Fibroblast of skin of left biceps (primary cell): ENCODE measurements around the gene OR2G3.
A peak's percentile ranks its signal among the peaks of the same experiment; 100 is the strongest.

ENCODE experiments used
- DNase-seq, 2 experiments: peaks; one replicate each; pipeline ENCODE4 v3.0.0-alpha.2; 2013; ENCODE audit warnings: low read depth in 2 of 2

OR2G3 gene

DNA sequence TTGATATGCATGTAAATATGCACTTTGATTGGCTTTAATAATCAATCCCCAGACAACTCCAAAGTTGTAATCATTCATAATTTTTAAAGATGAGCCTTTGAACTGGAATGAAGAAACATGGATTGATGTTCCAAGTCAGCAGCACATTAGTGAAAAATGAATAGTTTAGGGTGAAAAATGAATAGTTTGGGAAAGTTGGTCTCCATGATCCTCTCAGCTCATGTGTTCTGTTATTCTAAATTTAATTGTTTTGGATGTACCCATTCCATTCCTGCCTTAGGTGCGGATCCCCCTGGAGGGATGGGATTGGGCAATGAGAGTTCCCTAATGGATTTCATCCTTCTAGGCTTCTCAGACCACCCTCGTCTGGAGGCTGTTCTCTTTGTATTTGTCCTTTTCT lies at the start of gene OR2G3:
OR2G3 (plus strand) TSS at position 301 of the 400 bp plus-strand sequence; CDS start at position 301, 0 bp downstream.
- DNase-seq, result no peak

DNA sequence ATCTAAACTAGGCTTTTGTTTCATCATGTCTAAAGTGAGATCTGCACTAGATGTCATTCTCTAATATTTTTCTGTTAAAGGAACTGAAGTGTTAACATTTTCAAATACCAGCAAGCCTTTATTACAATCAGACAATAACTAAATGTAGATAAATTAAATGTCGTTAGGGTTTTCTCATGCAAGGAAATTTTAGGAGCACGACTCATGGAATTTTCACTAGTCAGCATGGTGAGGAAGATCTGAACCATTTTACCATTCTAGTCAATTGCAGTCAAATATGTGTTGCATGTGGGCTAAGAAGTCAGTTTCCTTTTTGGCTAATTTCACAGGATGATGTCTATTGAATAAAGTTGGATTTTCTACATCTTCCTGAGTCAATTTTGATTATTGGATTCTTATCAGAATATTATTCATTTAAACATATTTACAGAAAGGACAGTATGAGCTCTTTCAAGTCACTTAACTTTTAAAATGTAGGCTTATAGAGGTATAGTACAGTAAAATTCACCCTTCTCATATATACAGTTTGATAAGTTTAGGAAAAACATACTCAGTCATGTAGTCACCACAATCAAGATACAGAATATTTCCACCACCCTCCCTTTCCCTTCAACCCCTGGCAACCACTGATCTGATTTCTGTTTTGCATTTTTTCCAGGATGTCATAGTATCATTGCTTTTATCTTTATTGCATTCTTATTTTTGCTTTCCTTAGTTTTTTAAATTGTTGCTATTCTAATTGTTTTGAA lies 47.3 kb upstream of the OR2G3 start:
- peak; percentile 2 to 7 for DNase-seq

DNA sequence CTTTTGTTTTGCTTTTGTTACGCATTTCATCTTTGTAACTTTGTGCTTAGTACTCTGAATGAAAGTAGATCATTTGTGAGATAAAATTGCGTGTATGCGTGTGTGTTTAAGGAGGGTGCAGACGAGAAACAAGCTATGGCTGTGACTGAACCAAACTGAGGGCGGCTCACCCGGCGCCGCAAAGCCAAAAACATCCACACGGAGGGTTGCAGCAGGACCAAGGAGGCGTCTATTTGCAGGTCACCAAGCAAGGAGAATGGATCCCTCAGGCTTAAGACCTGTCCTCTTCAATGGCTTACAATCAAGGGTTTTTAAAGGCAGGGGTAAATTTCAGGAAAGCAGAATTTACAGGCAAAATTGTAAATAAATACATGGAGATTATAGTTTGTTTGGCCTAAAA lies 43.7 kb upstream of the OR2G3 start:
- DNase-seq, result no peak

DNA sequence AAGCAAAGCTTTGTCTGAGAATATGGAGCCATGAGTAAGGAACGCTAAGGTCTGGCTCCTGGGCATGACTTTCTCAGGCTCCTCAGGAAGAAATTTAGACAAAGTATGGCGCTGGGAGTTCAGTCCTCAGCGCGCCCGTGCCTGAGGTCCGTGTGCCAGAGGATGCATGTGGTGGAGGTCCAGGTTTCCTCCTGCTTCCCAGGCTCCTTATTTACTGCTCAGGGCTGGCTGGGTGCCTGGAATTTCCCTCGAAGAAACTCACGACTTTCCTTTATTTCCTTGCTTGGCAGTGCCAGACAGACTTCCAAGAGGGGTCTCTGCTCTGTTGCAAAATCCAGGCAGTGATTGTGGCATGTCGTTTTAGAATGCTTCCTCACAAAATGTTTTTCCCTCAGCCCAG lies 43.2 kb upstream of the OR2G3 start:
- DNase-seq, result no peak

DNA sequence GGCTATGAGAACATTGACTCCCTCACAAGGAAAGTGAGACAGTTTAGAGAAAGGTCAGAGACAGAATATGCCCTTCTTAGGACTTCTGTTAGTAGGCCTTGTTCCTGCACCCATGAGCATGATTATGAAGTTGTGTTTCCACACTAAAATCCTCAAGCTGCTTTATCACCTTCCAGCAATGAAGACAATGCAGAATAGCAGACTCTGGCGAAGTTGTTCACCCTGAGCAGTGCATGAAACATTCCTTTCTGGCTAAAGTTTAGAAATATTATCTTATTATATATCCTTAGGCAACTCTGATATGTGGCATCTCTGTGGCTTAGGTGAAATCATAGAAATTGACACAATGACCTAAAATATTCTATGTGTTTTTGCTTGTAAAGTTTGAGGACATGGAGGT lies 31.1 kb upstream of the OR2G3 start:
- DNase-seq, result no peak

DNA sequence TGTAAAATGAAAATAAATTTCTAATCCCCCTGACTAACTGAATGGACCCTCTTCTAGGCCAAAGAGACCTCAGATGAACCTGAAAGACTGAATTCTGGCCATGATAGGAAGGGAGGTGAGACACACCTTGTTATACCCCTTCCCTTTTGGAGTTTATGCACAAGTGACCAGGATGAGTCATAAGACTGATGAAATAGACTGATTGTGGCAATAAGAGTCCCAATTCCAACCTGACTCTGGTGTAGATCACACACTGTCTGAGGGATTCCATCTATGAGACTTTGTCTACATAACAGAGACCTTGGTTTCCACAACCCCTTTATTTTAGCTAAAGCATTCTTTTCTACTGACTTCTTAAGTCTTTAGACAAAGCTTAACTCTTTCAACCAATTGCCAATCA lies 30.7 kb upstream of the OR2G3 start:
- DNase-seq, result no peak

DNA sequence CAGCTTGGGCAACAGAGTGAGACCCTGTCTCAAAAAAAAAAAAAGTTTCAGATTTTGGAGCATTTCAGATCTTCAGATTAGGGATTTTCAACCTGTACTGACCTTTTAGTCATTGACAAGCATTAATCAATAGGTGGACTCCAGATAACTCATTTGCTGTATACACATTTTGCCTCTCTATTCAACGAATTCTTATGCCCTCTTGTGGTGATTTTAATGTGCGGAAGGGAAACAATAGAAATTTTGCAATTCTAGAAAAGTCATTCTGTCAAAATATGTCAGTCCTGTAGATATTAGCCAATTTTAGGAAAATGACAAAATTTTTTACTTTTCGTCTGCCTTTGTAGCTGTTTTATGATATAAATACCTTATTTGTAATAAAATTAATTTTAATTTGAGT lies 28.9 kb upstream of the OR2G3 start:
- DNase-seq, result no peak

DNA sequence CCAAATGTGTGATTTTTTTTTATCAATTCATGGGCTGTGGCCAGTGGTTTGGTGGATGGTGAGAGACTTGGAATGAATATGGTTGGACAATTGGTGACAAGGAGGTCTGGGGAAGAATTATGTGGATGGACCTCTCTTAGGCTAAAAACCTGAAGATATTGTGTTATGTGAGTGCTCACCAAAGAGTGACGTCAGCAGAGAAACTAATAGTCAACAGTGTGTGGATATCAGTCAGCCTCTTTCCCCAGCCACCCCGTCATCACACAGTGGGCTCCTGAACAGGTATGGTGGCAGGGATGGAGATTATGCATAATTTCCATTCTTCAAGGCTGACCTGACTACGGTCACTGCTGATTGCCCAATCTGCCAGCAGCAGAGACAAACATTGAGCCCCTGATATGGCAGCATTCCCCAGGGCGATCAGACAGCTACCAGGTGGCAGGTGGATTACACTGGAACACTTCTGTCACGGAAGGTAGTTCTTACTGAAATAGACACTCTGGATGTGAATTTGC lies 26.4 kb upstream of the OR2G3 start:
- no peak for DNase-seq

DNA sequence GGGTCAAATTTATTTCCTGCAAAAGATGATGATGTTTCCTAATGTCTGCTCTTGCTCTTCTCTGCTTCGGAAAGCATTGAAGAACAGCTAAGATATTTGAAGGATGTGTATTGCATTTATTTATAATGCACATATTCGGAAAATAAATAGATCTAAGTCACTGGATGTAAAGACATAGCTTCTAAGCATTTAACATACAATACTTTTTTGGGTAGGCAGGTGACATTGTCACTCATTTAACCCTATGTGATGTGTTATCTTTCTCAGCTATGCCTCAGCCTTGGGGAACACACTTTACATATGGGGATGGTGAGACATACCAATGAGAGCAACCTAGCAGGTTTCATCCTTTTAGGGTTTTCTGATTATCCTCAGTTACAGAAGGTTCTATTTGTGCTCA lies 17.3 kb upstream of the OR2G3 start, which contains the start of gene OR2G2:
OR2G2 (plus strand) TSS at position 301 of the 400 bp plus-strand sequence; CDS start at position 301, 0 bp downstream.
- no peak for DNase-seq

DNA sequence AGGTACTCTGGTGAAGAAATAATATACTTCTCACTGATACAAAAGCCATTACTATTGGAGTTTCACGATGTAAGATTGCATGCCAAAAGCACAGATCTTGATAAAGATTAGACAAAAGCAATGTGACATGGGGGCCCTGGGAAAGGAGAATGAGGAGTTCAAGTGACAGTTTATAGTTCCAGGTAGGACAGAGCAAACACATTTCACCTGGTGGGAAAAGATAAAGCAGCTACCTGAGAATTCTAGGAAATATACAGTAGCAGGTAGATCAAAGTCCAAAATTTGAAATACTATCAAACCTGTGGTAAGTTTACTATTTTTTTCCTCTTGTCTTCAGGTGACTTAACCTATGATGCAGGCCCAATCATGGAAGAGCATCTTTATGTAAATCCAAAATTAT lies 8.0 kb downstream of the OR2G3 start:
- no peak for DNase-seq

DNA sequence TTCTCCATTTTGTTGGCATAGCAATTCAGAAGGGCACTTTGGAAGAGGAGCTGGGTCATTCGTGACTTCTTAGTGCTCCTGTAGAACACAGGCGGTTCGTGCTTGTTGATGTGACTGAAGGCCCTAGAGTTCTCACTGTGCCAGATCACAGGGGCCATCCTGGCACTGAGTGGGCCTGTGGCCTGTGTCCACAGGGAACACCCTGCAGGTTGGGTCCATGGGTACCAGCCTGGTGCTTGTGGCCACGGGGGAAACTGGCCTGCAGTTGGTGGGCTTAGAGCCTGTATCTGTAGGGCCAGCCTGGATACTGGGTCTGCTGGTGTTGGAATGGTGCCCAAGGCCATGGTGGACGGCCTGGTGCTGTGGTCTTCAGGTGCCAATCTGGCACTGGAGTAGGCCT lies 9.2 kb downstream of the OR2G3 start:
- DNase-seq, result no peak

DNA sequence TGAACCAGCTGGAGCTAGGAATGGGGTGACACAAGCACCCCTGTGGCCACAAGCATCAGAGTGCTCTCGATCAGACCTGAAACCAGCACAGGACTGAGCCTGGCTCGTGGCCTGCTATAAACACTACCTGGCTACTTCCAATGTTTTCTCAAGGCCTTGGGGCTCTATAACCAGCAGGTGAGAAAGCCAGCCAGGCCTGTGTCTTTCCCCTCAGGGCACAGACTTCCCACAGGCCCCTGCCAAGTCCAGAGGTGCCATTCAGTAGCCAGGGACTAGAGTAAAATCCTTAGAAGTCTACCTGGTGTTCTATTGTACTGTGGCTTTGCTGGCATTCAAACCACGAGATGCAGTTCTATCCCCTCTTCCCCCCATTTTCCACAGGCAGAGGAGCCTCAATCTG lies 22.6 kb downstream of the OR2G3 start:
- no peak for DNase-seq

DNA sequence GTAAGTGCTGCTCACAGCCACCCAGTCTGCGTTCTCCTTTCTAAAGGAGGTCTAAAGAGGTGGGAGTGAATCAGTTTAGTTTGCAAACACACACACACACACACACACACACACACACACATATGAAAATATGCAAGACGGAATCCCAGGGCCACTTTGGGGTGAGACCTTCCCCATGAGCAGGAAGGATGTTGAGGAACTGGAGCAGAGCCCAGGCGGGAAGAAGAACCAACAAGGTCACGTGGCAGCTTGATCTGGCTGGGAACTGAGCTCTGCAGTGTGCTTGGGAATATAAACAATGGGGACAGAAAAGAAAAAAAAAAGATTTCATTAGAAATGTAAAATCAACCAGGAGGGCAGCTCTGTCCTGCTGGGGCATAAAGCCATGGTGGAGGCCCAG lies 32.6 kb downstream of the OR2G3 start:
- no peak for DNase-seq

DNA sequence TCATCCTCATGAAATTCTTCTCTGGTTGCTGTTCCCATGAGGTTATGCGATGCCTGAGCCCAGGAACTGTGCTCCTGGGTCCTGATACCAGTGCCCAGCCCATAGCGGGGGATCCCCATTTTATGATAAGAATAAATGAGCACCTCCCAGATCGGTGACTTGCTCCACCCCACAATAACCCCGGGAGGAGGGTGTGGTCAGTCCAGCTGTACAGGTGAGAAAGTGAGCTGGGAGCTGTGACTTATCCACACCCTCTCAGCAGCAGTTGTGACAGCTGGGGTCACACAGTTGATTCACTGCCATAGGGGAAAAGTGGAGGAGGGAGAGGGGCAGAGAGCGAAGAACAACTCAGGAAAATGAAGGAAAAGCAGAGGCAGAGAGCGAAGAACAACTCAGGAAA lies 33.4 kb downstream of the OR2G3 start:
- DNase-seq, result no peak

DNA sequence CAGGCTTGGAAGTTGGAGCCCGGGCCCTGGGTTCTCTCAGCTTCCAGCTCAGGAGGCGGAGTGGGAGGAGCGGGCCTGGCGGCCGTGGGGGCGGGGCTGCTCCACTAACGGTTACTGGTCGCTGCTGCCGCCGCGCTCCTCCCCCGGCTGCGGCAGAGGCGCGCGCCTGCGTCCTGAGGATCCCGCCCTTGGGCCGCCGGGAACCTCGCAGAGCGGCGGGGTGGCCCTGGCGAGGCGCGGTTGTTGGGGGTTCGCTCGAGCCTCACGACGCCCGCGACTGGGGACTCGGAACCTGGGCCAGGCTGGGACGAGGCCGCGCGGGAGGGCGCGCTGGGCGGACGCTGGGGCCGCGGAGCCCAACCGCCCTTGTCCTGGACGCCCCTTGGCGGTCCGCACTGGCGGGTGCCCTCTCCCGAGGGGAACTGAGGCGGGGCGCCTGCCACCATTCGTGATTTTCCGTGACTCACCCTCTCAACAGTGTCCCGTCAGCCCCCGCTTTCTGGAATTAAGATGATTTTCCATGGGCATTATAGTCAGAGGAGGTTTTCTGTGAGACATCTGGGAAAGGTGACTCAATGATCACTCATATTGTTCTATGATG lies 34.1 kb downstream of the OR2G3 start:
- DNase-seq, result peak in 1 of 2 experiments; percentile 4

DNA sequence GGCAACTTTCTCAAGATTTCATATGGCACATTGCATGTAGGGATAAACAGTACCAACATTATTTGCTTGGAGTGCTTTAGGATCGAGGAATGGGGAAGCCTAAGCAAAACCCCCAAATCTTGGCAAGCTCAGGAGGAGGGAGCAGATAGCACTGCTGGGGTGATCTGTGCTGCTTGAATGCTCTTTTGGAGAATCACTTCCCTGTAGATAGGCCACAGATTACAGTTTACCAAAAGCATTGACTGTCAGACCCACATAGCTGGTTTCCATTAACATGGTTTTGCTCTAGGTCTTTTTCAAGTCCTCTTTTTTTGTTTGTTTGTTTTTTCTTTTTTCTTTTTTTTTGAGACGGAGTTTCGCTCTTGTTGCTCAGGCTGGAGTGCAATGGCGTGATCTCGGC lies 37.4 kb downstream of the OR2G3 start:
- DNase-seq, result no peak

DNA sequence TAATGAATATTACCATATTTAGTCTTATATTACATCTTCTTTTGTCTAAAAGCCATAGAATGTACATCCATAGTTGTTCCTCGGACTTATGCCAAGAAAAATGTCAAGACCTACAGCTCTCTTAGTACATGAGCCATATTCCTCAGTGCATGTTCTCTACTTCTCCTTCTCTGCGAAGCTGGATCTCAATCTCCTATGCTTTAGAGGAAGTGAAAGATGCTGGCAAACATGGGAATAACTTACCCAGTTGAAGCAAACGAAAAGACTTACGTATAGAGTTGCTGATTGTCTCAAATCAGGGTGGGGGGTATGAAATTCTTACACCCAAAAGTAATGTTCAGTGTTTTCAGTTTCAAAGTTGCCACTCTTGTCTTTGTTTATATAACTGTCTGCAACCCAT lies 41.5 kb downstream of the OR2G3 start:
- DNase-seq, result no peak

DNA sequence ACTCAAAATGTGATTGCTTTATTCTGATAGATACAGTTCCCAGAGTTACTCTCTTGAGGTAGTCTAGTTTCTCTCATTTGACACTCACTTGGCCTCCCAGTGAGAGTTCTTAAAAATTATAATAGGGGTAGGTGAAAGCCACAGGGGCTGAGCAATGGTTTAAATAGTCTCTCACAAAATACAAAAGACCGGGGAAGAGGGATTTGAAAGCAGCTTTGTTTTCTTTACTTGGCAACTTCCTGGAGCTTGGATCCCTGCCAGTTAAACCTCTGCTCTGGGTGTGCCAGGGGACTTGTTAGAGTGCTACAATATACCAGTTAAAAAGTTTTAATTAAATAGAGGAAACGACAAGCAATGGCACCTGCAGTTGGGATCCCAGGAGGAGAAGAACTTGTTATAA lies 42.5 kb downstream of the OR2G3 start:
- no peak for DNase-seq

DNA sequence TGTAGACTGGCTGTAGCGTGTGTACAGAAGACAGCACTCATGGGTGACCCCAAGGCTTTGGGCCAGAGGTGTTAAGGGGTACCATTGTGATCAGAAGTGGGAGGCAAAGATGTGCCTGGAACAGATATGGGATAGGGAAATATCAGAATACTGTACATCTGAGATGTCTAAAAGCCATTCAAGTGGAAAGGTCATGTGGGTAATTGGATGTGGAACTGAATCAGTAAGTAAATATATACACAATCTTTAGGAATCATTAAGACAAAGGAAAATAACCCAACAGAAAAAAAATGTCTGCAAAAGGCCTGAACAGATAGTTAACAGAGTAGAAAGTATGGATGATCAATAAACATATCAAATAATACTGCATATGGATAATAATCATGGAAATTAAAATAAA lies 47.7 kb downstream of the OR2G3 start:
- DNase-seq, result no peak
